Cortex of kidney (tissue), 1 donor: ENCODE measurements around the gene CYP26C1.

ENCODE experiments used
- DNase-seq: peaks from one replicate; lab custom pipeline; 2025; lab: John Stamatoyannopoulos, UW

Gene CYP26C1

DNA sequence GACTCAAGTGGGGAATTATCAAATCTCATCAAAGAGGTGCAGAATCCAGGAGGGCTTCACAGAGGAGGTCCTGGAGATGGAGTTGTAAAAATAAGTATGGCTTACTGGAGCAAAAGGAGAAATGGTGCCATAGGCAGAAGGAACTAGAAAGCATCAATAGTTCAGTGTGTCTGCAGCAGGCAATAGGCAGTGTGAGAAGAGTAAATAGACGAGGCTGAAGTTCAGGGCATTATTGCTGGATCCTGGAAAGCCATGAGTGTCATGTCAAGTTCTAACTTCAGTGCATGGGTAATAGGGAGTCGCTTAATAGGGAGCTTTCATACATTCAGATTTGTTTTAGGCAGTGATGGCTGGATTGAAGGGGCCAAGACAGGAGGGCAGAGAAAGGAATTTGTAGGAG is 52.4 kb downstream of the CYP26C1 start:
- DNase-seq, result no peak

DNA sequence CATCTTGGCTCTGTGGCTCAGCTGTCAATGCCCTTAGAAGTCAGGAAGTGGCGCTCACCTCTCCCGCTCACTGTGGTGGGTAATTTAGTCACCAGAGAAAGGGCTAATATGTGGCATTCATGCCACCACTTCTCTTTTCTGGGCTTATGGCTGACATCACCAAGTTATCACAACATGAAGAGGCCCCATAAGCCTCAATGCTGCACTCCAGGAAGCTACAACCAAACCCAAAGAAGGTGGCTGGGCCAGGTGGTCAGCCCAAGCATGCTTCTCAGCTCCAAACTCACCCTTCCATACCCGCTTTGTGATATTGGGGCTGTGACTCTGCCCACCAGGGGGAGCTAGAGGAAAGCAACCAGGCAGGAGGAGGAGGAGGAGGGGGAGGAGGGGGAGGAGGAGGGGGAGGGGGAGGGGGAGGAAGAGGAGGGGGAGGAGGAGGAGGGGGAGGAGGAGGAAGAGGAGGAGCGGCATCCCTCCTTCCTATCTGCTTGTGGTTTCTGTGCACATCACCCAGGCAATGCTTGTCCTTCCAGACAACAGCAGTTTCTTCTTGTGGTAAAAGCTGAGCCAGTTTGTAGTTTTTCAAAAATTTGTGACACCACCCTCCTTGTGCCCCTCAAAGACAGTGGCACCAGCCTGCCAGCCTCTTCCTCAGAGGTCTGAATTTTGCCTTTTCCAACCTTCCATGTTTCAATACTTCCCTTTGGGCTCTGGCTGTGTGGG is 55.2 kb downstream of the CYP26C1 start:
- DNase-seq, result no peak
